Mesothelial cell of epicardium (in vitro differentiated cells): ENCODE data around the gene SYNPO2. TPM values are rescaled to one million over a fixed set of nuclear protein-coding genes. Genes with fewer than 3 reads are reported as not detected.

Experiments
- DNase-seq, 2 experiments: peaks; one replicate each; pipeline ENCODE4 v3.0.0; 2021; ENCODE audit warnings: low spot score in 2 of 2; ENCODE audit not compliant: unreplicated experiment in 2 of 2
- H3K27ac Mint-ChIP-seq: 2 replicates; pipeline ENCODE4 v1.8.0; 2021; ENCODE audit warnings: mixed read lengths
- H3K27me3 Mint-ChIP-seq: 2 replicates; pipeline ENCODE4 v1.8.0; 2021; ENCODE audit warnings: low read depth, mixed read lengths
- H3K36me3 Mint-ChIP-seq: 2 replicates; pipeline ENCODE4 v1.8.0; 2021; ENCODE audit warnings: mixed read lengths
- H3K4me1 Mint-ChIP-seq: 2 replicates; pipeline ENCODE4 v1.8.0; 2021; ENCODE audit warnings: mixed read lengths
- H3K4me3 Mint-ChIP-seq: 2 replicates; pipeline ENCODE4 v1.8.0; 2021; ENCODE audit warnings: mild to moderate bottlenecking, moderate library complexity, mixed read lengths
- H3K9me3 Mint-ChIP-seq: 2 replicates; pipeline ENCODE4 v1.8.0; 2021; ENCODE audit warnings: mixed read lengths
- CTCF ChIP-seq: fragments of 200-600 bp; sonication (generic); IDR thresholded peaks from one replicate; pipeline ENCODE4 v1.5.0; 2021; ENCODE audit warnings: antibody characterized with exemption; ENCODE audit not compliant: unreplicated experiment
- total RNA-seq: library from RNA; stranded (reverse); gene quantifications from 3 replicates; pipeline ENCODE4 v1.2.1, GENCODE V29; 2021

SYNPO2 gene
- total RNA-seq, 1 donor from 2014 or later, result 23.4 TPM

DNA sequence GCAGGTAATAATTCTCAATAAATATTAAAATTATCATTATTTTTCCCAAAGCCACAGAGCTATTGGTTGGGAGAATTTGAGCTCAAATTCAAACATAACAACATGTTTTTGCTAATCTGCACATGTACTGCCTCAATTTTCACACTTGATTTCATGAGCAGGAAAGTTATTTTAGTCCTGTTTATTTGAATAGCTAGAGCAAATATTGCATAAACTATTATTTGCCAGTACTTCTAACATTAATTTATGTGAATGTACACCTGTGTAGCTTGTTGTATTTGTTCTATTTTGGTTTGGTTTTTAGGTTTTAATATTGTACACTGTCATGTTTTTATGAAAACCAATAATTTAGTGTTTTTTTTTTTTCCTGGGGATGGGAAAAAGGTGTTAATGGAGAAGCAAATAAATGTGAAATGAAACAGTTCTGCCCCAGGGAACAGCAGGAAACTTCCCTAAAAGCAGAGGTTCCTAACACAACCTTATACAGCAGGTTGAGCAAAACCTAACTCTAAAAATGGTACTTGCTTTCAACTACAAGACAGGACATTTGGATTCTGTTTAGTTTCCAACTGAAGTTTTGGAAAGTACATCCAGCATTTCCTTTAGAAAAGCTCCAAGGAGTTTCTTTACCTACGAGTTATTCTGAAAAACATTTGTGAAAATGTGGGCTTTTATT is 99.4 kb downstream of the SYNPO2 start:
- Mint-ChIP-seq H3K27me3 (no peaks in the 10 kb centered on the region), H3K27ac (no peak overlapping the region), H3K4me1 (peaks cover 8% of the 10 kb centered on the region)

GRCh38 chr4:118988635-118988972 is 100.0 kb downstream of the SYNPO2 start:
- no peak for TF ChIP-seq CTCF
- DNase-seq, result no peak
- no peaks in the 10 kb centered on the region for H3K27me3 Mint-ChIP-seq
- no peaks in the 10 kb centered on the region for H3K9me3 Mint-ChIP-seq
- H3K36me3 Mint-ChIP-seq, result no peaks in the 10 kb centered on the region
- H3K27ac Mint-ChIP-seq, result no peak overlapping the region
- no peak overlapping the region for H3K4me3 Mint-ChIP-seq
- H3K4me1 Mint-ChIP-seq, result peaks cover 8% of the 10 kb centered on the region

More for the DNA sequence above, 99.4 kb downstream of the SYNPO2 start:
- DNase-seq, result no peak
- Mint-ChIP-seq H3K4me3 (no peak overlapping the region), H3K36me3 (no peaks in the 10 kb centered on the region), H3K9me3 (no peaks in the 10 kb centered on the region)
- no peak for TF ChIP-seq CTCF

GRCh38 chr4:118989098-118990080 is 100.7 kb downstream of the SYNPO2 start:
- no peak for TF ChIP-seq CTCF
- Mint-ChIP-seq H3K4me3 (no peak overlapping the region), H3K9me3 (no peaks in the 10 kb centered on the region), H3K36me3 (no peaks in the 10 kb centered on the region), H3K4me1 (peaks cover 8% of the 10 kb centered on the region), H3K27ac (peak overlapping the region; percentile 3), H3K27me3 (no peaks in the 10 kb centered on the region)
- no peak for DNase-seq

- H3K4me1 Mint-ChIP-seq, result peaks cover 8% of the 10 kb centered on the region
- H3K36me3 Mint-ChIP-seq, result no peaks in the 10 kb centered on the region
- H3K4me3 Mint-ChIP-seq, result no peak overlapping the region
- no peaks in the 10 kb centered on the region for H3K27me3 Mint-ChIP-seq
- no peak for DNase-seq
- H3K9me3 Mint-ChIP-seq, result no peaks in the 10 kb centered on the region
- H3K27ac Mint-ChIP-seq, result no peak overlapping the region
- no peak for TF ChIP-seq CTCF
Measured at GRCh38 chr4:118991686-118992085, 103.0 kb downstream of the SYNPO2 start.

DNA sequence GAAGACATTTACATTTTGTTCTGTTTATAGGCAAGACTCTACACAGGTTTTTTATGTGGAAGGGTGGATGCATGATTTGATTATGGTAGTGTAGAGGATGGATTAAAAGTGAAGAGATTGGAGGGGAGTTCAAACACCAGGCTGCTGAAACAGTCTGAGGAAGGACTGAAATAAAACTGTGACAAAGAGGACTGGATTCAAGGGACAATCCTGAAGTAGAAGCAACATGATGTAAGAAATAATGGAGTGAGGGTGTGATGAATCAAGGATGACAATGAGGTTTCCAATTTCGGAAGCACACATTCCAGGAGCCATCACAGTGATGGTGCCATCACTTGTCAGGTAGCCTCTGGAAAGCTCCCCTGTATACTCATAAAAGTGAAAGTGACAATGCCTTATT is 103.5 kb downstream of the SYNPO2 start:
- no peaks in the 10 kb centered on the region for H3K27me3 Mint-ChIP-seq

More for the DNA sequence above, 103.5 kb downstream of the SYNPO2 start:
- DNase-seq, result no peak
- Mint-ChIP-seq H3K36me3 (no peaks in the 10 kb centered on the region), H3K4me1 (peaks cover 8% of the 10 kb centered on the region), H3K27ac (no peak overlapping the region), H3K9me3 (no peaks in the 10 kb centered on the region), H3K4me3 (no peak overlapping the region)
- no peak for TF ChIP-seq CTCF
